Neuronal stem cell (in vitro differentiated cells): Measurements from ENCODE around the gene PGAP3.

Experiments
- DNase-seq: peaks from one replicate; pipeline ENCODE4 v3.0.0-alpha.2; 2013; ENCODE audit warnings: low spot score
- H2AFZ ChIP-seq: one replicate; pipeline ENCODE4 v1.6.1; 2013; ENCODE audit warnings: mild to moderate bottlenecking, low read length, inconsistent platforms
- H2AK5ac ChIP-seq: 2 replicates; pipeline ENCODE4 v1.6.1; 2013; ENCODE audit warnings: low read depth, mild to moderate bottlenecking, inconsistent platforms, low read length, moderate library complexity, mixed read lengths
- H2BK120ac ChIP-seq: 2 replicates; pipeline ENCODE4 v1.6.1; 2013; ENCODE audit warnings: low read depth, mild to moderate bottlenecking, inconsistent platforms, low read length, moderate library complexity, mixed read lengths
- H2BK12ac ChIP-seq: one replicate; pipeline ENCODE4 v1.6.1; 2013; ENCODE audit warnings: low read length, inconsistent platforms
- H2BK15ac ChIP-seq: 2 replicates; pipeline ENCODE4 v1.6.1; 2013; ENCODE audit warnings: mild to moderate bottlenecking, low read length, inconsistent platforms, mixed read lengths
- H2BK5ac ChIP-seq: one replicate; pipeline ENCODE4 v1.6.1; 2013; ENCODE audit warnings: inconsistent platforms, mild to moderate bottlenecking, low read length, moderate library complexity
- H3K14ac ChIP-seq: one replicate; pipeline ENCODE4 v1.6.1; 2013; ENCODE audit warnings: low read length, inconsistent platforms
- H3K18ac ChIP-seq: 2 replicates; pipeline ENCODE4 v1.6.1; 2013; ENCODE audit warnings: low read length, inconsistent platforms
- H3K23ac ChIP-seq: 2 replicates; pipeline ENCODE4 v1.6.1; 2013; ENCODE audit warnings: low read depth, mild to moderate bottlenecking, mixed read lengths, low read length, inconsistent platforms; ENCODE audit not compliant: poor library complexity
- H3K27ac ChIP-seq: replicated peaks from 3 replicates; pipeline ENCODE4 v1.5.1; 2013; ENCODE audit warnings: low read length, inconsistent platforms
- H3K27me3 ChIP-seq, 3 experiments: 2 replicates each; pipeline ENCODE4 v1.6.1; 2013; ENCODE audit warnings: low read length in 3 of 3, mild to moderate bottlenecking in 2 of 3, inconsistent platforms in 1 of 3, low read depth in 1 of 3, mixed read lengths in 1 of 3, moderate library complexity in 1 of 3; ENCODE audit not compliant: control insufficient read depth in 3 of 3, insufficient read depth in 3 of 3
- H3K36me3 ChIP-seq, 2 donors: replicated peaks in 1 of 2; 2 replicates each; pipeline ENCODE4 v1.6.1; 2013; ENCODE audit warnings: low read length in 2 of 2; ENCODE audit not compliant: control insufficient read depth in 2 of 2, insufficient read depth in 2 of 2
- H3K4ac ChIP-seq: 2 replicates; pipeline ENCODE4 v1.6.1; 2013; ENCODE audit warnings: inconsistent platforms, mild to moderate bottlenecking, low read length, moderate library complexity
- H3K4me1 ChIP-seq, 2 donors: 1 replicate in 1 of 2; 2 replicates in 1 of 2; pipeline ENCODE4 v1.6.1; 2013; ENCODE audit warnings: low read length in 2 of 2, low read depth in 1 of 2; ENCODE audit not compliant: control insufficient read depth in 2 of 2, insufficient read depth in 1 of 2
- H3K4me2 ChIP-seq: one replicate; pipeline ENCODE4 v1.6.1; 2013; ENCODE audit warnings: mild to moderate bottlenecking, low read length, inconsistent platforms; ENCODE audit not compliant: insufficient read depth, poor library complexity, severe bottlenecking
- H3K4me3 ChIP-seq, 2 donors: 2 replicates each; pipeline ENCODE4 v1.5.1; 2013; ENCODE audit warnings: low read length in 2 of 2, mild to moderate bottlenecking in 2 of 2, inconsistent platforms in 1 of 2, moderate library complexity in 1 of 2
- H3K79me1 ChIP-seq: one replicate; pipeline ENCODE4 v1.6.1; 2013; ENCODE audit warnings: low read depth, mild to moderate bottlenecking, inconsistent platforms, low read length, moderate library complexity
- H3K9ac ChIP-seq: one replicate; pipeline ENCODE4 v1.6.1; 2013; ENCODE audit warnings: mild to moderate bottlenecking, low read depth, low read length, inconsistent platforms; ENCODE audit not compliant: poor library complexity
- H3K9me3 ChIP-seq, 2 donors: replicated peaks in 1 of 2; 2 replicates each; pipeline versions ENCODE3 to v1.6.1; 2013; ENCODE audit warnings: low read length in 2 of 2, mild to moderate bottlenecking in 2 of 2, inconsistent platforms in 1 of 2, low read depth in 1 of 2, mixed read lengths in 1 of 2, moderate library complexity in 1 of 2; ENCODE audit not compliant: control insufficient read depth in 2 of 2, insufficient read depth in 1 of 2
- H4K8ac ChIP-seq: one replicate; pipeline ENCODE4 v1.6.1; 2013; ENCODE audit warnings: low read depth, mild to moderate bottlenecking, inconsistent platforms, low read length, moderate library complexity
- H4K91ac ChIP-seq: one replicate; pipeline ENCODE4 v1.6.1; 2013; ENCODE audit warnings: low read length, low read depth, mild to moderate bottlenecking, inconsistent platforms; ENCODE audit not compliant: poor library complexity
- WGBS, 2 donors: extraction: QIAGEN DNeasy Blood & Tissue Kit; methylation state at CpG; one replicate each; pipeline ENCODE4 v1.1.7; 2013; ENCODE audit warnings: missing lambda C conversion rate in 2 of 2, mixed read lengths in 1 of 2; ENCODE audit not compliant: insufficient read length in 2 of 2, insufficient replicate concordance in 1 of 2; ENCODE audit errors: extremely low coverage in 2 of 2; 5-methylcytosine and 5-hydroxymethylcytosine counted together

PGAP3 gene

DNA sequence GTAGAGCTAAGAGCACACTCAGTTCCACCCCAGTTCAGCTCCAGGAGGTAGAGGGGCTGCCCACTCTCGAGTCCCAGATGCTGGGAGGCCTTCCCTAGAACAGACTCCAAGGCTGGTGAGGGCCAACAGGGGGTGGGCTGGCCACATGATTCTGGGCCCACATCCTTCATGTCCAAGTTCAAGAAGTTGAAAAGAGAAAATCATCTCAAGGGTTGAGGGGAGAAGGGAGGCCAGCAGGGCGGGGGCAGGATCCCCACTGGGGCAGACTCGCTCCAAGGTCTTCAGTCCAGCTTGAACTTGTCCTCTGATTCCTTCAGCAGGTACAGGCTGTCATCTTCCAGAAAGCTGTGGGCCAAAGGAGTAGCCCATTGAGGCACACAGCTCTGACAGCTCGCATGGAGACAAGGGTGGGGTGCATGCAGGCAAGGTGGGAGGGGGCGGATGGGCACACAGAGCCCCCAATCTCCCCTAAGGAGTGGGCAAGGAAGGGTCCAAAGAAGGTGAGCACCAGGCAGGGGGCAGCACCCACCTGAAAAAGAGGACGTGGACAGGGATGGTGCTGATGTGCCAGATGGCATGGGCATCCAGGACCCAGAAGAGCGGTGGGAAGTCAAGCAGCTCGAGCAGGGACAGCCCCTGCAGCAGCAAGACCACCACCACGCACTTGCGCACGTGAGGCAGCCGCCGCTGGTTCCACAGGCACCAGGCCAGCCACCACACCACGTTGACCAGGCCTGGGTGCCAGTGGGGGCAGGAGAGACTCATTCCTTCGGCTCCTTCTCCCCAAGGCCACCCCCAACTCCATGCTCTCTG is 15.1 kb downstream of the PGAP3 start:
- Histone ChIP-seq H3K9me3 (no peaks in the 10 kb centered on the region), H2AFZ (no peak overlapping the region), H3K4me1 (peaks cover 1 to 4% of the 10 kb centered on the region in 2 donors), H2BK15ac (no peak overlapping the region), H2BK12ac (no peak overlapping the region), H2BK120ac (no peak overlapping the region), H3K4me3 (peak overlapping the region in 1 of 2 donors; percentile 5), H2BK5ac (no peak overlapping the region), H3K27ac (no peak overlapping the region), H4K91ac (no peak overlapping the region), H3K14ac (no peak overlapping the region), H3K23ac (peak overlapping the region; percentile 61), H3K27me3 (peaks cover 0 to 20% (median 18%) of the 10 kb centered on the region in 3 experiments), H3K9ac (peak overlapping the region; percentile 61), H3K4ac (no peak overlapping the region), H2AK5ac (peak overlapping the region; percentile 76), H3K4me2 (no peak overlapping the region), H3K36me3 (peaks cover 4 to 8% of the 10 kb centered on the region in 2 donors), H3K79me1 (peaks cover under 1% of the 10 kb centered on the region), H3K18ac (peak overlapping the region; percentile 32), H4K8ac (no peak overlapping the region)
- WGBS, 2 donors, result no CpG with 5 or more reads among the region's 15 CpGs
- no peak for DNase-seq

DNA sequence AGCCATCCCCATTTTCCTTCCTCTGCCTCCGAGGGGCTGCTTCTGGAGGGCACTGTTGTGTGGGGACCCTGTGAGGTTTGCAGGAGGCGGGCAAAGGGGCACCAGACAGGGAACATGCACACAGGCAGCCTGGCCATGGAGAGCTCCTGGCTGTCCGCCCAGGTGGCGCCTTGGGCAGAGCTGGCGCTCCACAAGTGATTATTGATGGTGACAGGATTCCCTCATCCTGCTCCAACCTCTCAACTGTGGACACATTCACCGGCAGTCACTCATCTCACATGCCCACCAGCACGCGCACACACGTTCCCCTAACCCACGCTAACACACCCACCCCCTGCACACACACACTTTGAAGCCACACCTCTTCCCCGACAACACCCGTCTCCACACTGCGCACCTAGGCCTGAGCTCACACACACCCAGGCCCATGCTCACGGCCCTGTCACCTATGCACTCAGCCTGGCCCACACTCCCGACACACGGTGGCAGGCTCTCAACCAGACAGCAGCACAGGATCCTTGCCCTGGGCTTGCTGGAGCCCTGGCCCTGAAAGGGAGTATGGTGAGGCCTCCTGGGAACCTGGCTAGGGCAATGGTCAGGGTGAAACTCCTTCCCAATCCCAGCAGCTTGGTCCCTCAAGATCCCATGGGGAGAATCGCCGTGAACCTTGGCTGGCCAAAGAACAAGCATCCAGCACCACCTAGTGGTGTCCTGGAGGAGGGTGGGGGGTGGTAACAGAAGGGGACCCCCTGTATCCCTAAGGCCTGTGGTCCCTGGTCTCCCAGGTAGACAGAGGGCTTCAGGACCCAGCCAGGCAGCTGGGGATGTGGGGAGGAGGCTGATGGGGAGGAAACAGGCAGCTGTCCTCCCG is 16.0 kb downstream of the PGAP3 start:
- H3K23ac ChIP-seq, result peak overlapping the region; percentile 1
- no peak overlapping the region for H3K9ac ChIP-seq
- H3K27ac ChIP-seq, result no peak overlapping the region
- no peak overlapping the region for H4K8ac ChIP-seq
- no peak overlapping the region for H2BK5ac ChIP-seq
- no peak overlapping the region for H2BK120ac ChIP-seq
- H3K36me3 ChIP-seq, result peaks cover 3% of the 10 kb centered on the region in 2 donors
- H3K4me2 ChIP-seq, result no peak overlapping the region
- H3K14ac ChIP-seq, result no peak overlapping the region
- H3K4me3 ChIP-seq, result peak overlapping the region in 1 of 2 donors; percentile 5
- peaks cover 0 to 27% (median 20%) of the 10 kb centered on the region in 3 experiments for H3K27me3 ChIP-seq
- H3K4me1 ChIP-seq, result peaks cover 4 to 5% of the 10 kb centered on the region in 2 donors
- no peak overlapping the region for H2BK15ac ChIP-seq
- peak overlapping the region; percentile 16 for H2AK5ac ChIP-seq
- no peak overlapping the region for H3K4ac ChIP-seq
- no peaks in the 10 kb centered on the region for H3K9me3 ChIP-seq
- H2BK12ac ChIP-seq, result no peak overlapping the region
- H3K79me1 ChIP-seq, result peaks cover 2% of the 10 kb centered on the region
- no peak overlapping the region for H4K91ac ChIP-seq
- DNase-seq, result no peak
- H2AFZ ChIP-seq, result no peak overlapping the region
- peak overlapping the region; percentile 44 for H3K18ac ChIP-seq
- WGBS, 2 donors, result 100% methylated on average over 6 of the region's 19 CpGs; no CpG with 5 or more reads in 1 of the 2 donors

GRCh38 chr17:39670746-39671145 is 17.1 kb downstream of the PGAP3 start:
- no peak overlapping the region for H2BK15ac ChIP-seq
- peak overlapping the region; percentile 98 for H2AK5ac ChIP-seq
- whole genome bisulfite sequencing, 2 donors, result no CpG with 5 or more reads among the region's 4 CpGs
- no peak overlapping the region for H2BK120ac ChIP-seq
- no peaks in the 10 kb centered on the region for H3K9me3 ChIP-seq
- peak overlapping the region; percentile 68 for H3K23ac ChIP-seq
- H2BK5ac ChIP-seq, result peak overlapping the region; percentile 22
- H3K27ac ChIP-seq, result no peak overlapping the region
- H4K91ac ChIP-seq, result no peak overlapping the region
- H3K27me3 ChIP-seq, result peaks cover 0 to 36% (median 20%) of the 10 kb centered on the region in 3 experiments
- H4K8ac ChIP-seq, result no peak overlapping the region
- H3K4me3 ChIP-seq, result no peak overlapping the region
- H3K18ac ChIP-seq, result peak overlapping the region; percentile 35
- DNase-seq, result no peak
- H3K4ac ChIP-seq, result no peak overlapping the region
- H2BK12ac ChIP-seq, result no peak overlapping the region
- no peak overlapping the region for H2AFZ ChIP-seq
- H3K14ac ChIP-seq, result no peak overlapping the region
- no peak overlapping the region for H3K4me2 ChIP-seq
- H3K36me3 ChIP-seq, result no peaks in the 10 kb centered on the region
- peaks cover 8 to 11% of the 10 kb centered on the region in 2 donors for H3K4me1 ChIP-seq
- peaks cover 2% of the 10 kb centered on the region for H3K79me1 ChIP-seq
- no peak overlapping the region for H3K9ac ChIP-seq
